Stimulated activated effector memory CD8-positive, alpha-beta T cell treated with anti-CD3 and anti-CD28 coated beads, Interleukin-12 subunit alpha, Interleukin-12 subunit beta, amount 100 ng/mL, for 72 hours (primary cell): Measurements from ENCODE around the gene ZFP90.
A peak's percentile ranks its signal among the peaks of the same experiment; 100 is the strongest.

Experiments
- ATAC-seq: fragments of 150-1000 bp; cut with Tn5 transposase; 2 replicates; pipeline ENCODE4 v1.10.0; 2021
- DNase-seq, 2 donors: peaks; one replicate each; pipeline ENCODE4 v3.0.0; 2021 to 2022; ENCODE audit warnings: low spot score in 2 of 2
- H3K27ac Mint-ChIP-seq: one replicate; pipeline ENCODE4 v1.8.0; 2022; ENCODE audit warnings: mild to moderate bottlenecking, mixed read lengths
- H3K36me3 Mint-ChIP-seq: one replicate; pipeline ENCODE4 v1.8.0; 2022; ENCODE audit warnings: mild to moderate bottlenecking, mixed read lengths
- H3K4me1 Mint-ChIP-seq: one replicate; pipeline ENCODE4 v1.8.0; 2022; ENCODE audit warnings: mixed read lengths
- H3K4me3 Mint-ChIP-seq: one replicate; pipeline ENCODE4 v1.8.0; 2022; ENCODE audit warnings: mild to moderate bottlenecking, mixed read lengths
- H3K9me3 Mint-ChIP-seq: one replicate; pipeline ENCODE4 v1.8.0; 2022; ENCODE audit warnings: mixed read lengths

ZFP90 gene

DNA sequence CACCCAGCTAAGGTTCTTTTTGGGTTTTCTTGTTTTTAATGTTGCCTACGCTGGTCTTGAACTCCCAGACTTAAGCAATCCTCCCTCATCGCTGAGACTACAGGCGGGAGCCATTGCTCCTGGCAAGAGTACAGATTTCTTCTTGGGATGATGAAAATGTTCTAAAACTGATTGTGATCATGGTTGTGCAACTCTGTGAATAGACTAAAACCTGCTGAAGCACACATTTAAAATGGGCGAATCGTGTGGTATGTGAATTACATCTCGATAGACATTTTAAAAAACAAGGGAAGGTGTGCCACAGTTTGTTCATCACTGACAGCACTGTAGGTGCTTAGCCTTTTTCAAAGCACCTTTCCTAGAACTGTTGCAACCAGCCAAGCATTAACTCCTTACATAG lies 57.2 kb downstream of the ZFP90 start:
- DNase-seq (no peak), ATAC-seq (no peak)
- peaks cover 6% of the 10 kb centered on the region for H3K9me3 Mint-ChIP-seq
- H3K4me3 Mint-ChIP-seq: no peak overlapping the region
- no peaks in the 10 kb centered on the region for H3K36me3 Mint-ChIP-seq
- no peaks in the 10 kb centered on the region for H3K4me1 Mint-ChIP-seq
- H3K27ac Mint-ChIP-seq: no peak overlapping the region

DNA sequence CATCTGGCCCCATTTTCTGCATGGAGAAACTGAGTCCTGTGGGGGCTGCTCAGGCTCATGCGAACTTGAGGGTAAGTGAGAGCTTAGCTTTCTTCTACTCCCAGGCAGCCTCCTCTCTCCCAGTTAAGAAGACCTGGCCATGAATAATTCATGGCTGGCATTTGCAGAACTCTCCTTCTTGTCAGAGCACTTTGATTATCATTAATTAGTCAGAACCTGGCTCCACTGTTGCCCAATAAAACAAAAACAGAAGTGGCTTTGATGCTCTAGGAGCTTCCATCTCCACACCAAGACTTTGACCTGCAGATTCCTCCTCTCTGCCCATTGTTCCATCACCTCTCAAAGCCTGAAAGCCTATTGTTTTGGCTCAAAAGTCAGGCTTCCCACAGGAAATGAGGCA lies 60.5 kb downstream of the ZFP90 start:
- ATAC-seq (no peak), DNase-seq (no peak)
- H3K27ac Mint-ChIP-seq: no peak overlapping the region
- H3K36me3 Mint-ChIP-seq: no peaks in the 10 kb centered on the region
- H3K4me1 Mint-ChIP-seq: no peaks in the 10 kb centered on the region
- no peaks in the 10 kb centered on the region for H3K9me3 Mint-ChIP-seq
- H3K4me3 Mint-ChIP-seq: no peak overlapping the region

DNA sequence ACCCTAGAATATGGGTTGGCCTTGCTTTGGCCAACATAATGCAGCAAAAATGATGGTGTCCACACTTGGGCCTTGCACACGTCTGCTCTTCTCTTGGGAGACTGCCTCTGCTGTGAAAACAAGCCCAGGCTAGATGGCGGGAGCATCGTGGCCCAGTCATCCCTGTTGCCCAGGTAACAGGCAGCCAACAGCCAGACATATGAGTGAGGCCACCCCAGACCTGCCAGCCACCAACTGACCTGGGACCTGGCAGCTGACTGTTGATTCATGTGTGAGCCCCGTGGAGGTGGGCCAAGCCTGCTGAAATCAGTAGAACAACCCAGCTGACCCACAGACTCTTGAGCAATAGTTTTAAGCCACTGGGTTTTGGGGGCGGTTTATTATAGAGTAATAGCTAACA lies 66.7 kb downstream of the ZFP90 start:
- Mint-ChIP-seq H3K27ac (no peak overlapping the region), H3K36me3 (no peaks in the 10 kb centered on the region)
- ATAC-seq: peak; percentile 57

DNA sequence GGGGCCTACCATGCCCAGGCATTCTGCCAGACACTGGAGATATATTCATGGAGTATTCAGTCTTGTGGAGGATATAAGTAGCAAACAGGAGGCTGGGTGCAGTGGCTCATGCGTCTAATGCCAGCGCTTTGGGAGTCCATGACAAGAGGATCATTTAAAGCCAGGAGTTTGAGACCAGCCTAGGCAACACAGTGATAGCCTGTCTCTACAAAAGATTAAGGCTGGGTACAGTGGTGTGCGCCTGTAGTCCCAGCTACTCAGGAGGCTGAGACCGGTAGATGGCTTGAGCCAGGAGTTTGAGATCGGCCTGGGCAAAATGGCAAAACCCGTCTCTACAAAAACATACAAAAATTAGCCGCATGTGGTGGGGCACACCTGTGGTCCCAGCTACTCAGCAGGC lies 68.4 kb downstream of the ZFP90 start:
- DNase-seq (no peak), ATAC-seq (no peak)
- no peaks in the 10 kb centered on the region for H3K9me3 Mint-ChIP-seq
- no peak overlapping the region for H3K4me3 Mint-ChIP-seq
- no peaks in the 10 kb centered on the region for H3K4me1 Mint-ChIP-seq
- no peak overlapping the region for H3K27ac Mint-ChIP-seq
- H3K36me3 Mint-ChIP-seq: no peaks in the 10 kb centered on the region

More for the DNA sequence above, 66.7 kb downstream of the ZFP90 start:
- DNase-seq: no peak
- H3K4me3 Mint-ChIP-seq: no peak overlapping the region
- H3K9me3 Mint-ChIP-seq: no peaks in the 10 kb centered on the region
- no peaks in the 10 kb centered on the region for H3K4me1 Mint-ChIP-seq

DNA sequence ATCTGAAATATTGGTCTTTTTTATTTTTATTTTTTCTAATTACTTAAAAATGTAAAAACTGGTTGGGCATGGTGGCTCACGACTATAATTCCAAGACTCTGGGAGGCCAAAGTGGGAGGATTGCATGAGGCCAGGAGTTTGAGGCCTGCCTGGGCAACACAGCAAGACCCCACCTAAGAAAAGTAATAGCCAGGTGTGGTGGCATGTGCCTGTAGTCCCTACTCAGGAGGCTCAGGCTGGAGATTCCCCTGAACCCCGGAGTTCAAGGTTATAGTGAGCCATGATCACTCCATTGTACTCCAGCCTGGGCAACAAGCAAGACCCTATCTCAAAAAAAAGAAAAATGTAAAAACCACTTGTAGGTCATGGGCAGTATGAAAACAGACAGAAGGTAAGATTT lies 69.2 kb downstream of the ZFP90 start:
- Mint-ChIP-seq H3K9me3 (no peaks in the 10 kb centered on the region), H3K4me1 (no peaks in the 10 kb centered on the region), H3K27ac (no peak overlapping the region), H3K36me3 (no peaks in the 10 kb centered on the region), H3K4me3 (no peak overlapping the region)
- DNase-seq: no peak
- no peak for ATAC-seq

GRCh38 chr16:68612996-68613395 lies 73.9 kb downstream of the ZFP90 start:
- no peak for DNase-seq
- no peaks in the 10 kb centered on the region for H3K9me3 Mint-ChIP-seq

GRCh38 chr16:68617734-68618133 lies 78.6 kb downstream of the ZFP90 start:
- Mint-ChIP-seq H3K4me3 (no peak overlapping the region), H3K27ac (no peak overlapping the region), H3K4me1 (no peaks in the 10 kb centered on the region), H3K36me3 (no peaks in the 10 kb centered on the region), H3K9me3 (no peaks in the 10 kb centered on the region)
- ATAC-seq (no peak), DNase-seq (no peak)

More at GRCh38 chr16:68612996-68613395, 73.9 kb downstream of the ZFP90 start:
- no peaks in the 10 kb centered on the region for H3K4me1 Mint-ChIP-seq
- no peak for ATAC-seq
- no peaks in the 10 kb centered on the region for H3K36me3 Mint-ChIP-seq
- H3K27ac Mint-ChIP-seq: no peak overlapping the region
- no peak overlapping the region for H3K4me3 Mint-ChIP-seq
